T-cell (primary cell): ENCODE measurements around the gene MUC2. TPM values are rescaled to one million over a fixed set of nuclear protein-coding genes. Genes with fewer than 3 reads are reported as not detected.

ENCODE experiments used
- ATAC-seq, 4 experiments: fragments of 200-7000 bp in 3 of 4; fragments of 150-1000 bp in 1 of 4; cut with Tn5 transposase; replicated peaks in 1 of 4; 1 replicate in 3 of 4; 2 replicates in 1 of 4; pipeline ENCODE4 v1.10.0; 2021; ENCODE audit warnings: moderate library complexity in 3 of 4, mild to moderate bottlenecking in 2 of 4, moderate number of reproducible peaks in 1 of 4
- CTCF ChIA-PET, 2 donors: fragments of 300-600 bp; sonication (Branson Sonifier 250); formaldehyde crosslinking; loops; one replicate each; lab custom pipeline; 2022; ENCODE audit warnings: antibody characterized with exemption in 2 of 2; lab: Charles Lee
- POLR2A ChIA-PET, 2 donors: fragments of 300-600 bp; sonication (Branson Sonifier 250); formaldehyde crosslinking; loops; one replicate each; lab custom pipeline; 2022; ENCODE audit warnings: antibody characterized with exemption in 2 of 2; lab: Charles Lee
- DNase-seq, 35 experiments: peaks; one replicate each; pipeline versions ENCODE4 v3.0.0 to v3.0.0-alpha.2; 2013 to 2023
- H3K27ac ChIP-seq: one replicate; pipeline ENCODE4 v1.5.1; 2013; ENCODE audit warnings: low read length
- H3K27me3 ChIP-seq, 2 experiments: replicated peaks in 1 of 2; 1 replicate in 1 of 2; 2 replicates in 1 of 2; pipeline versions ENCODE4 v1.6.1 to v1.7.0; 2013; ENCODE audit warnings: low read length in 1 of 2, mixed read lengths in 1 of 2; ENCODE audit not compliant: control insufficient read depth in 2 of 2, insufficient read depth in 2 of 2; ENCODE audit errors: extremely low read depth in 1 of 2
- H3K36me3 ChIP-seq, 2 donors: 1 replicate in 1 of 2; 2 replicates in 1 of 2; pipeline versions ENCODE4 v1.6.1 to v1.7.0; 2013; ENCODE audit warnings: low read length in 1 of 2; ENCODE audit not compliant: control insufficient read depth in 2 of 2, insufficient read depth in 1 of 2; ENCODE audit errors: extremely low read depth in 1 of 2
- H3K4me1 ChIP-seq, 2 experiments: 1 replicate in 1 of 2; 2 replicates in 1 of 2; pipeline versions ENCODE4 v1.6.1 to v1.7.0; 2013; ENCODE audit warnings: low read length in 2 of 2, mixed read lengths in 1 of 2; ENCODE audit not compliant: insufficient read depth in 2 of 2, control insufficient read depth in 1 of 2; ENCODE audit errors: extremely low read depth in 1 of 2
- H3K4me3 ChIP-seq, 2 donors: 1 replicate in 1 of 2; 2 replicates in 1 of 2; pipeline versions ENCODE4 v1.5.1 to v1.7.0; 2013; ENCODE audit warnings: mild to moderate bottlenecking in 2 of 2, low read length in 1 of 2, moderate library complexity in 1 of 2; ENCODE audit not compliant: control insufficient read depth in 1 of 2; ENCODE audit errors: extremely low read depth in 1 of 2
- H3K9me3 ChIP-seq: 2 replicates; pipeline ENCODE4 v1.7.0; 2013
- H3K27ac Mint-ChIP-seq, 2 donors: one replicate each; pipeline ENCODE4 v1.8.0; 2020 to 2021; ENCODE audit warnings: mild to moderate bottlenecking in 2 of 2, mixed read lengths in 2 of 2
- H3K27me3 Mint-ChIP-seq, 2 donors: one replicate each; pipeline ENCODE4 v1.8.0; 2021 to 2022; ENCODE audit warnings: mixed read lengths in 2 of 2
- H3K36me3 Mint-ChIP-seq: one replicate; pipeline ENCODE4 v1.8.0; 2021; ENCODE audit warnings: mixed read lengths
- H3K4me1 Mint-ChIP-seq, 3 donors: one replicate each; pipeline ENCODE4 v1.8.0; 2020 to 2022; ENCODE audit warnings: mixed read lengths in 3 of 3, mild to moderate bottlenecking in 1 of 3
- H3K4me3 Mint-ChIP-seq, 3 donors: one replicate each; pipeline ENCODE4 v1.8.0; 2020 to 2022; ENCODE audit warnings: mild to moderate bottlenecking in 3 of 3, mixed read lengths in 3 of 3, moderate library complexity in 3 of 3
- H3K9me3 Mint-ChIP-seq, 3 donors: one replicate each; pipeline ENCODE4 v1.8.0; 2020 to 2022; ENCODE audit warnings: mixed read lengths in 3 of 3
- WGBS: methylation state at CpG from one replicate; pipeline ENCODE4 v1.1.5; 2013; ENCODE audit warnings: missing lambda C conversion rate; ENCODE audit not compliant: insufficient coverage; 5-methylcytosine and 5-hydroxymethylcytosine counted together
- total RNA-seq, 35 experiments: library from RNA in 6 of 35; stranded (reverse) in 6 of 35; fragments of 120-200 nt in 1 of 35; gene quantifications; one replicate each; pipeline versions ENCODE4 v1.2.1 to v1.2.4 and lab custom pipeline; 2013 to 2026

Gene MUC2
- total RNA-seq, 5 donors from 2014 or later (not counting 1 experiment from before 2014, with no cell fraction given): 0.12 to 1.4 (median 0.53) TPM; not detected in 2

DNA sequence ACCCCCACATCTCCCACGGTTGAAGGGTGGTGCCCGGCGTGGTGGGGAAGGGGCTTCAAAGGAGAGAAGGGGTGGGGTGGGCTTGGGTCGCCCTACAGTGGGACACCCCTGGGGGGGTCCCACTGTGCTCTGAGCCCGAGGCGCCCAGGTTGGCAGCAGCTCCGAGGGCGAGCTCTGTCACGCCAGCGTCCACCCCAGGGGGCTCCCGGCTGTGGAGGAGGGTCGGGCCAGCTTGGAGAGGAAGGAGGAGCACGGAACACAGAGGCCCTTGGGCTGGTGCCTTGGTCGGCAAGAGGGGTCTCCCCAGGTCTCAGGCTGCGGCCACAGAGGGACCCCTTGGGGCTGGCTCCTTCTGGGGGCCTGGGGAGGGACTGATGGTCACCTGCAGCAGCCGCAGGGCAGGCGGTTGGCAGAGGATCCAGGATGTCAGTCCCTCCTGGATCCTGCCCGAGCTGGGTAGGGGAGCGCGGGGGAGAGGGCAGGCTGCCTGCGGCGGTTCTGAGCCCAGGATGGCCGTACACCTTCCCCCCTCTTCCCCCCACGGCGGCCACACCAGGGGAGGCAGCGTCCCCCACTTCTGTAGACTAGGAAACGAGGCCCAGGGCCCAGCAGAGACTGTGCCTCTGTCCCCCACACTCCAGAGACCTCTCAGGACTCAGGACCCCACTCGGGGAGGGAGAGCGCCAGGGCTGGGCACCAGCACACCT, 38.9 kb upstream of the MUC2 start:
- DNase-seq: no peak
- H3K27ac ChIP-seq: no peak overlapping the region
- no peaks in the 10 kb centered on the region for H3K36me3 ChIP-seq
- ChIA-PET POLR2A (no interaction called here), CTCF (no interaction called here)
- H3K9me3 Mint-ChIP-seq: peaks cover 0 to 7% (median 0%) of the 10 kb centered on the region in 3 donors
- H3K27me3 Mint-ChIP-seq: peaks cover 0 to 2% of the 10 kb centered on the region in 2 donors
- no peak overlapping the region for H3K4me3 Mint-ChIP-seq
- no peak overlapping the region for H3K4me3 ChIP-seq
- H3K9me3 ChIP-seq: no peaks in the 10 kb centered on the region
- H3K27ac Mint-ChIP-seq: no peak overlapping the region
- ATAC-seq: no peak
- H3K36me3 Mint-ChIP-seq: no peaks in the 10 kb centered on the region
- H3K27me3 ChIP-seq: peaks cover 0 to 13% of the 10 kb centered on the region in 2 experiments
- no peaks in the 10 kb centered on the region for H3K4me1 Mint-ChIP-seq
- 83% methylated on average over 19 of the region's 29 CpGs for WGBS
- no peaks in the 10 kb centered on the region for H3K4me1 ChIP-seq

DNA sequence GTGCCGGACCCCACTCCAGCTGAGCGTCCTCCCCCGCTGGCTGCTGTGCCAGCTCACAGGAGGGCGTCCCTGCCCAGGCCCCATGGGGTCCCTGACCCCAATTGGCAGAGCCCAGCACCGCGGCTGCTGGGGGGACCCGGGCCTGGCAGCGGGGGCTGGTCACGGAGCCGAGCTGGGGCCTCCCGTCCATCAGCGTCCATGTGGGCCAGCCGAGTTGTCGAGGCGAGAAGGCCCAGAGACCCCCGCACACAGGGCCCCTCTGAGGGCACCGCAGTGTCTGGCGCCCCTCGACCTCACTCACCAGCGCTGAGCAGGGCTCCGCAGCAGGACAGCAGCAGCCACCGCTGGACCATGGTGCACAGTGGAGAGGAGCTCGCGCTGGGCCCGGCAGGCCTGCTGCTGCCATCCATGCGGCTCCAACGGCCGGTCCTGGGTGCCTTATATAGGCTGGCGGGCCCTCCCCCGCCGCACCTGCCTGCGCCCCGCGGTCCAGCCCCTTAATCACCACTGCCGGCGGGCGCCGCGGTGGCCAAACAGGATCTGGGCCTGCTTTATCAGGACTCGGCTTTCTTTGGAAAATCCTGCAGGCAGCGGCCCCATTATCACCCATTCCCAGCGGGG, 38.3 kb upstream of the MUC2 start, which contains the start of gene MUC6:
Gene MUC6, minus strand, starts transcription at position 416 of the 621 bp plus-strand sequence. Its CDS starts 63 bp downstream, at position 353.
- Histone ChIP-seq H3K36me3 (no peaks in the 10 kb centered on the region), H3K27me3 (peaks cover 0 to 19% of the 10 kb centered on the region in 2 experiments), H3K4me3 (no peak within 1 kb of the TSS), H3K4me1 (no peaks in the 10 kb centered on the region), H3K27ac (no peak within 1 kb of the TSS), H3K9me3 (no peaks in the 10 kb centered on the region)
- Mint-ChIP-seq H3K36me3 (no peaks in the 10 kb centered on the region), H3K9me3 (peaks cover 0 to 7% (median 0%) of the 10 kb centered on the region in 3 donors), H3K4me3 (no peak within 1 kb of the TSS), H3K27ac (no peak within 1 kb of the TSS), H3K27me3 (peaks cover 0 to 2% of the 10 kb centered on the region in 2 donors), H3K4me1 (no peaks in the 10 kb centered on the region)
- POLR2A ChIA-PET: no interaction called here
- DNase-seq: no peak
- WGBS: 83% methylated on average over 41 of the region's 42 CpGs
- CTCF ChIA-PET: no interaction called here
- no peak for ATAC-seq

DNA sequence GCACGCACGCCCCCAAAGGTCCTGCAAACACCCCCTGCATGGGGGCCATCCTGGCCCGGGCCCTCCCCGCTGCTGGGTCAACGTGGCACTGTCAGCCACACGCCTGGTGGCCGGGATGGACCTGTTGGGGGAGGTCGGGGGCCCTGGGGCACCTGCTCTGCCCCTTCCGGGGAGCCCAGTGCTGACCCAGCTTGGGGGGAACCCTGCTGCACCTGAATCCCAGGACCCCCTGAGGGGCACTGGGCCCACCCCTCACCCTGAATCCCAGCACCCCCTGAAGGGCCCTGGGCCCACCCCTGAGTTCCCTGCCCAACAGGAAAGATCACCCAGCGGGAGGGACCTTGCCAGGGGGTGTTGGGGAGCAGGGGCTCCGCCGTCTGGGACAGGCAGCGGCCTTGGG, 37.7 kb upstream of the MUC2 start:
- Mint-ChIP-seq H3K4me1 (no peaks in the 10 kb centered on the region), H3K27me3 (peaks cover 0 to 2% of the 10 kb centered on the region in 2 donors), H3K27ac (no peak overlapping the region), H3K36me3 (no peaks in the 10 kb centered on the region), H3K4me3 (no peak overlapping the region), H3K9me3 (peaks cover 0 to 7% (median 0%) of the 10 kb centered on the region in 3 donors)
- no peaks in the 10 kb centered on the region for H3K4me1 ChIP-seq
- H3K4me3 ChIP-seq: no peak overlapping the region
- H3K36me3 ChIP-seq: no peaks in the 10 kb centered on the region
- ATAC-seq: no peak
- 78% methylated on average over 13 of the region's 13 CpGs for WGBS
- CTCF ChIA-PET: no interaction called here
- no peak overlapping the region for H3K27ac ChIP-seq
- DNase-seq: no peak
- peaks cover 0 to 24% of the 10 kb centered on the region in 2 experiments for H3K27me3 ChIP-seq
- no peaks in the 10 kb centered on the region for H3K9me3 ChIP-seq
- POLR2A ChIA-PET: no interaction called here

DNA sequence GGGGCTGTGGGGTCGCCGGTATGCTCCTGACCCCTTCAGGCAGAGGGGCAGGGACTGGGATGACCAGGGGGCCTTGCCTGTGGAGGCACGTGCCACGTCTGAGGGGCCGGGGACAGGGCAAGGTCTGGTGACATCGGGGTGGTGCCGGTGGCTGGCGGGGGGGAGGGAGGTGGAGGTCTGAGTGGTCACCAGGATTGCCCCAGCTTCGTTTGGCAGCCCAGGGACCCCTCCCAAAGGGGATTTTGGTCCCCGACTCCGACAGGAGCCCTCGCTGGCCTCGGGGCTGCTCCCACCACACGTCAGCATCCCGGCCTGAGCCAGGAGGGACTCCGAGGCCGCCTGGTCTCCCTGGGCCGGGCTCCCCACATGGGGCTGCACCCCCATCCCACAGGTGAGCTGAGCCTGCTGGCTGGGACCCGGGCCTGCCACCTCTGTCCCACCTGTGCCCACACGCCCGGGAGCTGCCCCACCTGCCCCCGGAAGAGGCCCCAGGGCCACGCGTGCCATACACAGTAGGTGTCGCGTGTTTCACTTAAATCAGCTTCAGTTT, 37.1 kb upstream of the MUC2 start:
- Histone ChIP-seq H3K9me3 (no peaks in the 10 kb centered on the region), H3K4me3 (no peak overlapping the region), H3K36me3 (no peaks in the 10 kb centered on the region), H3K4me1 (no peaks in the 10 kb centered on the region), H3K27ac (no peak overlapping the region), H3K27me3 (peaks cover 0 to 29% of the 10 kb centered on the region in 2 experiments)
- peaks cover 0 to 2% of the 10 kb centered on the region in 2 donors for H3K27me3 Mint-ChIP-seq
- no peak overlapping the region for H3K4me3 Mint-ChIP-seq
- ChIA-PET CTCF (no interaction called here), POLR2A (no interaction called here)
- no peak overlapping the region for H3K27ac Mint-ChIP-seq
- 72% methylated on average over 13 of the region's 26 CpGs for WGBS
- DNase-seq (no peak), ATAC-seq (no peak)
- no peaks in the 10 kb centered on the region for H3K36me3 Mint-ChIP-seq
- H3K9me3 Mint-ChIP-seq: peaks cover 0 to 1% (median 0%) of the 10 kb centered on the region in 3 donors
- no peaks in the 10 kb centered on the region for H3K4me1 Mint-ChIP-seq

DNA sequence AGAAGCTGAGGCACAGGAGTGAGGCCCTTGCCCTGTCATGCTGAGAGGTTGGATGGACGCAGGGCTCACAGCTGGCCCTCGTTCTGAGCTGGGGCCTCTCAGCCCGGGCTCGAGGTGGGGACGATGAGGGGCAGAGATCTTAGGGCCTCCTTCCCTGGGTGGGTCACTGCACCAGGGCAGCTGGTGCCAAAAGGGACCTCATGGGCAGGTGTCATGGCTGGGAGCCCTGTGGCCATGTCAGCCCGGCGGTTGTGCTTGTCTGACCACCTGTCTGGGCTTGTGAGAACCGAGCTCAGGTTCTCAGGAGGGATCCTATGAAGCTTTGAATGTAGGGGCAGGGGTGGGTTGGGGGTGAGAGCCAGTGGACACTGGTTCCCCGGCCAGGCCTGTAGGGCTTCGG, 36.3 kb upstream of the MUC2 start:
- ChIA-PET CTCF (interaction anchor here in 1 of 2 donors (0.6 kb wide), 1 partner anchor 190 kb away, joined by 3 read pairs; no protein-coding TSS in a partner anchor), POLR2A (no interaction called here)
- 77% methylated on average over 10 of the region's 10 CpGs for WGBS
- Mint-ChIP-seq H3K9me3 (no peaks in the 10 kb centered on the region), H3K27ac (no peak overlapping the region), H3K36me3 (no peaks in the 10 kb centered on the region), H3K4me1 (no peaks in the 10 kb centered on the region), H3K27me3 (peaks cover 0 to 2% of the 10 kb centered on the region in 2 donors), H3K4me3 (no peak overlapping the region)
- peaks cover 0 to 36% of the 10 kb centered on the region in 2 experiments for H3K27me3 ChIP-seq
- no peak for DNase-seq
- ATAC-seq: no peak
- no peaks in the 10 kb centered on the region for H3K9me3 ChIP-seq
- no peaks in the 10 kb centered on the region for H3K36me3 ChIP-seq
- H3K4me3 ChIP-seq: no peak overlapping the region
- no peaks in the 10 kb centered on the region for H3K4me1 ChIP-seq
- H3K27ac ChIP-seq: no peak overlapping the region

DNA sequence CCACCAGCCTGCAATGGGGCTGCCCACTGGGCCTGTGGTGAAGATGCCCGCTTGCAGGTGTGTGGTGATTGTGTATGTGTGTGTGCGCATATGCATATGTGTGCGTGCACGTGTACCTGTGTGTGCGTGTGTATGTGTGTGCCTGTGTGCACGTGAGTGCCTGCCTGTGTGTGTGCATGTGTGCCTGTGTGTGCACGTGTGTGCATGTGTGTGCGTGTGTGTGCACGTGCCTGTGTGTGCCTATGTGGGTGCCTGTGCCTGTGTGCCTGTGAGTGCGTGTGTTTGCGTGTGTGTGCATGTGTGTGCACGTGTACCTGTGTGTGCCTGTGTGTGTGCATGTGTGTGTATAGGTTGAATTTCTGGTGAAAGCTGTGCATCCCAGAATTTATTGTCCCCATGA, 35.8 kb upstream of the MUC2 start:
- no peak overlapping the region for H3K27ac Mint-ChIP-seq
- ChIA-PET POLR2A (no interaction called here), CTCF (no interaction called here)

More for the DNA sequence above, 35.8 kb upstream of the MUC2 start:
- Histone ChIP-seq H3K27me3 (peaks cover 0 to 37% of the 10 kb centered on the region in 2 experiments), H3K4me1 (no peaks in the 10 kb centered on the region), H3K36me3 (no peaks in the 10 kb centered on the region), H3K4me3 (no peak overlapping the region), H3K27ac (no peak overlapping the region), H3K9me3 (no peaks in the 10 kb centered on the region)
- DNase-seq (no peak), ATAC-seq (no peak)
- H3K27me3 Mint-ChIP-seq: peaks cover 1 to 4% of the 10 kb centered on the region in 2 donors
- H3K9me3 Mint-ChIP-seq: no peaks in the 10 kb centered on the region
- no peaks in the 10 kb centered on the region for H3K36me3 Mint-ChIP-seq
- H3K4me1 Mint-ChIP-seq: no peaks in the 10 kb centered on the region
- H3K4me3 Mint-ChIP-seq: no peak overlapping the region
- WGBS: 90% methylated on average over 12 of the region's 12 CpGs
